Measurements from ENCODE around the gene FOCAD.

FOCAD gene

DNA sequence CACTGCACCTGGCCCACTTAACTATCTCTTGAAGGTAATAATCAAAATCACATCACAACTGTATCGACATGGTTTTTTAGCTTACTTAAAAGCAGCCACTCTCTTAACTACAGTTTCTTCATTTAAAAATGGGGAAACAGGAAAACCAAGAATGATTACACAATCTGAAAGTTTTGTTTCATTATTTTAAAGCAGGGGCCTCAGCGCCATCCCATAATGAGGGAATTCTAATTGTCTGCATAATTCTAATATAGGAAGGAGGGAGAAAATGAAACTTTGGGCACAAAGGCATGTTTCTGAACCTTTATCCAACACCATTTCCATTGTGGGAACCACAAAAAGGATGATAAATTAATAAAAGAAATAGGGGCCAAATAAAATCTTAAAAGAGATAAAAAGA is 339.8 kb downstream of the FOCAD start:
- no peak for DNase-seq (ENCODE audit: low spot score)

DNA sequence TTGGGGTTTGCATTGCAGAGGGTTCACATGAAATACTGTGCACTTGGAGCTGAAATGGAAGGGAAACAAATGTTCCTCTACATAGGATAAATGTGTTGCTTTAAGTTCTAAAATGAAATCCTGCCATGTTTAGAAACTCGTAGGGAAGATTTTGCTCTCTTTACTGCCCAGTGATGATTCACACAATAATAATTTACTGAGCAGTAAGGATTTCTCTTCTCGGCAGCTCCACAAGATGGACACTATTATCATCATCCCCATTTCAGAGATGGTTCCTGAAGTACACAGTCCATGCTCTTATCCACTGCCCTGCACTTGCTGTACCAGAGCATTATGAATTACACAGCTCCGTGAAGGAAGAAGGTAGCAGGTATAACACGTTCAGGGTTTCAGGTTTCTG is 343.2 kb downstream of the FOCAD start:
- no peak for DNase-seq (ENCODE audit: low spot score)

DNA sequence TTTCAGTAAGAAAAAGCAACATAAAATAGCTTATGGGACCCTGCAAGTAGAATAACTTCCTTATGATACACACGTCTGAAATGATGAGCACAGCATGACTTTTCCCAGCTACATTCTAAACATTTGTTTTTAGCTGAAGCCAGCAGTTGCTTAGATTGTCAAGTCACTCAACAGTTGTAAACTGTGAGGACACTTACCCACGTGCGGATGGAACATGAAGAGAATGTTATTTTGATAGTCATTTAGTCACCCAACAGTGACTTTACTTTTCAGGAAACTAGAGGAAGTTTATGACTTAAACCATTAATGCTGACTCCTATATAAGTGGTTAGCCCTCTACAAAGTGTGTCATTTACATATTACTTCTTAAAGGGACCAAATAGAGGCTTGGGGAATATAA is 344.4 kb downstream of the FOCAD start:
- DNase-seq (ENCODE audit: low spot score), result no peak

DNA sequence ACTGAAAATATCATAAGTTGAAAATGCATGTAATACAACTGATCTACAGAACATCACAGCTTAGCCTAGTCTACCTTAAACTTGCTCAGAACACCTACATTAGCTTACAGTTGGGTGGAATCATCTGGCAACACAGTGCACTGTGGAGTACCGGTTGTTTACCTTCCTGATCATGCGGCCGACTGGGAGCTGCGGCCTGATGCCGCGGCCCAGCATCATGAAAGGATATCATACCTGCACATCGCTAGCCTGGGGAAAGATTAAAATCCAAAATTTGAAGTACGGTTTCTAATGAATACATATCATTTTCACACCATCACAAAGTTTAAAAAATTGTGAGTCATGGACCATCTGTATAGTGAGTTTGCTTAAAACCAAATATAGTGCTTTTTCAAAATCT is 345.6 kb downstream of the FOCAD start:
- no peak for DNase-seq (ENCODE audit: low spot score)

DNA sequence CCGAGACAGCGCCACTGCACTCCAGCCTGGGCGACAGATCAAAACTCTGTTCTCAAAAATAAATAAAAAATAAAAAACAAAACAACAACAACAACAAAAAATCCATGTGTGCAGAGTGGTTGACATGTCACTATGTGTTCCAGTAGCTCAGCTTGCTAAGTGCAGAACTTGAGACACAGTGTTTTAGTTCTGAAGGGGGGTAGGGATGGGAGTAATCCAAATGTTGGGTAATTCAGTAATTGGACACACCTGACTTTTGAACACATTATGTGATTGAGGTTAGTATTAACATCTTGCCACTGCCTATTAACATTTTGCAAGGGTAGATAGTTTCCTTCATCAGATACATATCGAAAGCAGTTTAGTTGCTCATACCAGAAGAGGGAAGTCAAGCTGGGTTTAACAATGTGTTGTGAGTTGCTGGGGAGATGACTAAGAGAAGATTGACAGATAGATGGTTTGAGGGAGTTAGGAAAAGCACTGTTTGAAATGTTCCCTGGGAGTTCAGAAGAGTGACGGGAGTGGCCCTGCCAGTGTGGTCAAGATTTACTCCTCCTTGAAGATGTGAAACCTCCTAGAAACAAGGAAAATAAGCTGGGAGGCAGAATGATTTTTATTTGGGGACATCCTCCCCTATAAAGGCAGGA is 346.5 kb downstream of the FOCAD start:
- peak; percentile 35 for DNase-seq (ENCODE audit: low spot score)

DNA sequence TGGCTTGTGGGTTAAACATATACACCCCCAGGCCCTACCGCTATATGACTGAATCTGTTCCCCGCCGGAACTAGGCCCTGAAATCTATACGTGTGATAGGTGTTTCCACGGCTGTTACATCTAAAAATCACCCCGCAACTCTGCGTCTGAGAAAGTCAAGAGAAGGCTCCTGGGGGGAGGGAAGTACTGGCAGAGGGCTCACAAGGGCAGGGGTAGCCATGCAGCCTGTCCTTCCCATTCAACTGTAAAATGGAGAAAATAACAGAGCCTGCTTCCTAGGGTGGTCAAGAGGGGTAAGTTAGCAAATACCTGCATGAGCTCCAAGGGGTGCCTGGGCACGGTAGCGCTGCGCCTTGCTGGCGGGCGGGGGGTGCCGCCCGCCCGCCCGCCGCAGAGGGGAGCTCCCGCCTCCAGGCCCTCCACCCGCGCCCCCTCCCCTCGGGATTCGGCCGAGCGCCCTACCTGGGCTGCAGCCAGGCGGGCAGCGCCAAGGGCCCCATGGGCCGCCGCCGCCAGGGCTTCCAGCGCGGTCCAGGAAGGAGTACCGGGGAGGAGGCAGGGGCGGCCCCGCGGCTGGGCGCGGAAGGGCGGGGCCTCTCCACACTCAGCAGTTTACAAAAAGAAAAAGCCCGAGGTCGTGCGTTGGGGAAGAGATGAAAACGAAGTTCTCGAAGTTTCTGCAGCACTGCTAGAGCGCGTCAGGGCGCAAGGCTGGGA is 347.2 kb downstream of the FOCAD start, which contains the start of gene HACD4:
TSS of gene HACD4 (minus strand) at position 550 of the 717 bp plus-strand sequence. CDS start at position 500, 50 bp downstream.
- peak; percentile 80 for DNase-seq (ENCODE audit: low spot score)

- DNase-seq (ENCODE audit: low spot score), result no peak
Observed at GRCh38 chr9:21031808-21032183, 347.7 kb downstream of the FOCAD start.

GRCh38 chr9:21037278-21037677 is 353.2 kb downstream of the FOCAD start:
- DNase-seq (ENCODE audit: low spot score), result no peak

DNA sequence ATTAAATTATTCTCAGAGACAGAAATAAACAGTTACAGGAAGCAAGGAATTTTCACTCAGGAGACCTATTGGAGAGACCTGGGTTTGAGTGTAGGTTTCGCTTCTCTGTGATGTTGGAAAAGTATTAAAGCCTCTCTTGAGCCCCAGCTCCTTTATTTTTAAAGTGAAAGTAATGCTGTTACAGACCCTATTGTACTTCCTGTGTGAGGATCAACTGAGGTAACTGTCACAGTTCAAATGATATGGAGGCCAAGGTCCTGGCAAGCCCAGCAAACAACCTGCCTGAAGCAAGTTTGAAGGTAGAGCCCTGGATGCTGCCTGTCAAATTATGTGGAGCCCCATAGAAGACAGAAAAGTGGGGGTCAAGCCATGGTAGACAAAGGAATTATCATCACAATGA is 355.2 kb downstream of the FOCAD start:
- no peak for DNase-seq (ENCODE audit: low spot score)

- peak; percentile 8 for DNase-seq (ENCODE audit: low spot score)
Observed at GRCh38 chr9:21042466-21042865, 358.4 kb downstream of the FOCAD start.

GRCh38 chr9:21043841-21044240 is 359.8 kb downstream of the FOCAD start:
- no peak for DNase-seq (ENCODE audit: low spot score)
